ENCODE measurements around the gene MIOS.

DNA sequence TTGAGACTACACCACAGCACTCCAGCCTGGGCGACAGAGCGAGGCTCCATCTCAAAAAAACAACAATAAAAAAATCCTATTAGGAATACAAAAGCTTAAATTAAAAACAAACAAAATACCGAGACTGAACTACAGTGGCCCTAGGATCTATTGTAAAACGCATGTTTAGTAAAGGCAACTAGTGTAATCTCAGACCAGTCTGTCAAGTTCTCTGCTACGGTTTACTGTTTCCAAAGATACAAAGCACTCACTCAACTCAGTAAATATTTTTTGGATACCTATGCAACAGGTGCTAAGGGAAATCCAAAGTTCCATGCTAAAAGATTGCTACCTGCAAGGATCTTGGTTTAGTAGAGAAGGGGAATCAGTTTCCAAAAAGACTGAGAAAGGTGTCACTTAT, 3.4 kb upstream of the MIOS start:
- no peak for TF ChIP-seq CTCF (optimal IDR thresholded peaks at IDR 0.05 in 1 of 3, IDR thresholded peaks at IDR 0.05 in 1 of 3, conservative IDR thresholded peaks at IDR 0.05 in 1 of 3; ENCODE audit: extremely low read depth in 1 of 3, insufficient read depth in 2 of 3, low read length in 3 of 3)
- TF ChIP-seq EZH2 (IDR thresholded peaks at IDR 0.05; ENCODE audit: low read length): no peak

Measured in keratinocyte (primary cell).